Right ventricle myocardium superior (tissue), 1 donor: ENCODE measurements around the gene ACVRL1. TPM values are rescaled to one million over a fixed set of nuclear protein-coding genes. Genes with fewer than 3 reads are reported as not detected.

Source experiments
- ATAC-seq: fragments of 200-7000 bp; cut with Tn5 transposase; one replicate; pipeline ENCODE4 v1.9.1; 2020; ENCODE audit warnings: mild to moderate bottlenecking; ENCODE audit not compliant: poor library complexity
- DNase-seq: peaks from one replicate; pipeline ENCODE4 v3.0.0-alpha.2; 2020
- intact Hi-C: fragments of 100-400 bp; cut with DNase I; formaldehyde crosslinking; loops from one replicate; pipeline ENCODE4 v1.11.2; 2022
- total RNA-seq: library from RNA; stranded (reverse); fragmentation: NEBNext Ultra II Directional; extraction: Animal tissue kit (Norgen Biotek cat#: 25700); gene quantifications from one replicate; pipeline ENCODE4 v1.2.1, GENCODE V29; 2021
- donor health status: DM: no; HTN: yes; CAD: no; lungs with severe emphysema.

Gene ACVRL1
- total RNA-seq, 1 donor from 2014 or later = 35.1 TPM

DNA sequence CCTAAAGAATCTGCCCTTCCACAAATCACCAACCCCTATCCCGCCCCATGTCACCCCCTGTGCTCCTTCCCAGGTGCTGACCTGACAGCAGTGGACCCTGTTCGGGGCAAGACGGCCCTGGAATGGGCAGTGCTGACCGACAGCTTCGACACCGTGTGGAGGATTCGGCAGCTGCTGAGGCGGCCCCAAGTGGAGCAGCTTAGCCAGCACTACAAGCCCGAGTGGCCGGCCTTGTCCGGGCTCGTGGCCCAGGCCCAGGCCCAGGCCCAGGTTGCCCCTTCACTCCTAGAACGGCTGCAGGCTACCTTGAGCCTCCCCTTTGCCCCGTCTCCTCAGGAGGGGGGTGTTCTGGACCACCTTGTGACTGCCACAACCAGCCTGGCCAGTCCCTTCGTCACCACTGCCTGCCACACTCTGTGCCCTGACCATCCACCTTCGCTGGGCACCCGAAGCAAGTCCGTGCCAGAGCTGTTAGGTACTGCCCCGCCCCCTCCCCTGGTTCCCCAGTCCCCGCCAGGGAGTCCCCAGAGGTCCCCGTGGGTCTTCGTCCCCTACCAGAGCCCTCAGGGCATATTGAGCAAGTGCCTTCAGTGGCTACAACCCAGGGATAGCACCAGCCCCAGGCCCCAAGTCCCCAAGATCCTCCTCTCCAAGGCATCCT lies 16.7 kb upstream of the ACVRL1 start:
- DNase-seq (no peak), ATAC-seq (no peak)
- intact Hi-C loops = loop anchor here (5.0 kb wide), 1 partner anchor 92 kb away; no protein-coding TSS in a partner anchor

DNA sequence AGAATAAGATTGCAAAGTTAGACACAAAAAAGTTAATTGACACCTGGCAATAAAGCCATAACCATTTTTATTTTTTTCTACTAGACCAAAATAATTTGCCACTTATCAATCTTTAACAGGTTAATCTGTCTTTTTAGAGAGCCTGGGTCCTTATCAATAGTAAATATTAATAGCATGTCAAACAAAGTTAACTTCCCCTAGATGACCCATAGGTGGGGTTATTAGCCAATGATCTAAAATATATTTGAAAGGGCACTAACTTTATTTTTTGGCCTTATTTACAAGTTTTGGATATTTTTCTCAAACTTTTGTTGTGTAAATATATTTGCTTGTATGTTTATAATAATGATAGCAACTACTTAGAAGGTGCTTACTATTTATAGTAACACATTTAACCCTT lies 15.5 kb upstream of the ACVRL1 start:
- intact Hi-C loops = loop anchor here (5.0 kb wide), 1 partner anchor 90 kb away; no protein-coding TSS in a partner anchor
- ATAC-seq (no peak), DNase-seq (no peak)

DNA sequence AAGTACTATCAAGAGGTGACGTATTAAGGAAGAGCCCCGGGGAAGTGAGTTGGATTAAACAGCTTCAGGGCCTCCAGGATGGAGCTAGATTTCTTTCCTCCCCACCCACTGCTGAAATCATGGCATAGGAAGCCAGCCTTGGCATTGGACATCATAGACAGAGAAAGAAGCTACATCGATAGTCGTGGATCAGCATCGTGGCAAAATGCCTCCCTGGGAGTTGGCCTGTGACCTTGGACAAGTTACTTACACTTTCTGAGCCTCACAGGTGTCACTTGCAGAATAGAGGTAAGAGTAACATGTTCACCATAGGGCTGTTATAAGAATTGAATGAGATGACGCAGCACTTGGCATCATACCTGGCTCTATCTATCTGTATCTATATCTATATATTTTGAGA lies 13.5 kb upstream of the ACVRL1 start:
- no peak for ATAC-seq
- intact Hi-C loops = loop anchor here (5.0 kb wide), 1 partner anchor 89 kb away; no protein-coding TSS in a partner anchor
- DNase-seq = no peak

DNA sequence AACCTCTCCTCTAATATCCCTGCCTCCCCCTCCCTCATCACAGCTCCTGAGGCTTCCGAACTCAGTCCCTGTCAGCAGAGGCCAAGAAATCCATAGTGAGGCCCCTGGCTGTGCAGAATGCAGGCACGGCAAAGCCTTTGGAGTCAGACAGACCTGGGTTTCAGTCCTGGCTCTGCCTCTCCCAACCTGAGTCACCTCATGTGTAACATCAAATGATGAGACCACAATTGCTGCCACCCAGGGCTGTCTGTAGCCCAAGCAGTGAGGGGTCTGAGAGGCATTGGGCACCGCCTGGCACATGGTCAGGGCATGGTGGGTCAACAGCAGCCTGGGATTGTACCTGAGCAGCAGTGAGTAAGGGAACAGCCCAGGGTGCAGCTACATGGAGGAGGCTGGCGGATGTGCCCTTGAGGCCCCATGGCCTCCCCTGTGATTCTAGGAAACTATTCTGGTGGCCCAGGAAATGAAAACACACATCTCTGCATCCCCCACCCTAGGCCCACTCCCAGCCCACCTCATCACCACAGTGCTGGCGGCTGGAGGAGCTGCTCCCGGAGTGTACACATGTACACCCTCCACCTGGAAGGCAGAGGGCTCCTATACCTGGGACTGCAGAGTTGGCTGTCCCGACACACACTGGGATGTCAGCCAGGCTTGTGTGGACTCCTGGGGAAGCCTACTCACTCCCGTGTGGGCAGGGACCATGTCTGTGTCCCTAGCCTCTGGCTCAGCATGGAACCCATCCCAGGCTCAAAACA lies 11.7 kb upstream of the ACVRL1 start:
- intact Hi-C loops = no loop called here
- ATAC-seq = no peak

DNA sequence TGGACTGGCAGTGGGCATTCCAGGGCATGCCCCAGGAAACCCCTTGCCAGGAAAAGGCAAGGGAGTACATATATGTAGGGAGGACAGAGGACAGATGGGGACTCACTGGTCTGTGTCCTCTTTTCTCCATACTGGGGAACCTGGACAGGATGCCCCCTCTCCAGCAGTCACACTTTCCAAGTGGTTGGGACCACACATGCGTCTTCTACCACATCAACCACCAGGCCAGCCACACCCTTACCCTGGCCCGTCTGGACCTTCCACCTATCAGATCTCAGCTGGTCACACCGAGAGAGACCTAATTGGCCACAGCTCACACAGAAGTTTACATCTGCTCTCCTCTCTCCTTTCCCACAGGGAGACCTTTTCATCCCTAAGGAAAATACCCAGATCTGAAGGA lies 11.1 kb upstream of the ACVRL1 start:
- no peak for ATAC-seq

More for the DNA sequence above, 11.7 kb upstream of the ACVRL1 start:
- DNase-seq = no peak

DNA sequence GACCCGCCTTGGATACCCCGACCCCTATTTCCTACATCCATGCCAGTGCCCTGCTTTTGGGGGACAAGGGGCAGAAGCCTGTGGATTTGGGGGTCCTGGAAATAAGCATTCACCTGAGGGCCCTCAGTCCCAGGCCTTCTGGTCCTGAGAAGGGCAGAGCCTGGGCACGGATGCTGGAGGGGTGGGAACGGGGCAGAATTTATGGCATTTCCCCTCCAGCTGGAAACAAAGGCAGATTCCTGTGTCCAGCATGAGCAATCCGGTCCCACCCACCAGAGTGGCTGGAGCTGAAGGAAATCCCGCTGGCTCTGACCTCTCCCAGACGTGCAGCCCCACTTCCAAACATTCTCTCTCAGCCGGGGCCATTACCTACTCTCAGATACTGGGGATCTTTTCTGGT lies 10.1 kb upstream of the ACVRL1 start:
- ATAC-seq (peak; percentile 17), DNase-seq (peak; percentile 63)
- intact Hi-C loops = no loop called here

More for the DNA sequence above, 11.1 kb upstream of the ACVRL1 start:
- no peak for DNase-seq
- intact Hi-C loops = no loop called here

DNA sequence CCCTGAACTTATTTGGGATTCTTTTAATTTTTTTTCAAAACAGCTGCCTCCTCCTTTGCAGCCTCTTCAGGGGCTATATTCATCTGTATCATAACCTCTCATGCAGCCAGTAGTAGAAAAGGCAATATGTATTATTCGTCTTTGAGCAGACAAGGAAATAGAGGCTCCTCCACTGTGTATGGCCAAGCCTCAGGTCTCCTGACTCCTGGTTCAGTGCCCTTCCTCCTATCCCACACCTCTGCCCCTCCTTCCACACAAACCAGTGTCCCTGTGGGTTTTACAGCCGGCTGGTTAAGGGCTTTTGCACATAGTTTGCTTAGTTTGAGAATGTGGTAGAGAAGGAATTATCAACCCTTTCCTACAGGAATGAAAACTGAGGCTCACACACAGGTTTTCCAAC lies 8.8 kb upstream of the ACVRL1 start:
- intact Hi-C loops = no loop called here
- ATAC-seq = no peak
- no peak for DNase-seq

DNA sequence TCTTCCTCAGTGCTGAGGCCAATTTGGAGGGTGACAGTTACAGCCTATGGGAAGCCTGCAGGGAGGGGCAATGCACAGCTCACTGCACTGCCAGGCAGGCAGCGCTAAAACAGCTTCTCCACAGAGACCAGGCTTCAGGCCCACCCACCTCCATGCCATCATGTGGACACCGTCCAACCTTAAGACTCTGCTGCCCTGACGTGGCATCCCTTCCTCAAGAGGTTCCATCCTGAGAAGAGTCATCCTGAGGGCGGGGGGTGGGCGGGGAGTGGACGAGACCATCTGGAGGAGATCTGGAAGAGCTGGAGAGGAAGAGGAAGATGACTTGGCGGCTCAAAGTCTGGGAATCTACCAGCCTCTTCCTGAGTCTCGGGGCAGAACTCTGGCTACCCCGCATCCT lies 8.4 kb upstream of the ACVRL1 start:
- intact Hi-C loops = no loop called here
- no peak for ATAC-seq
- DNase-seq = no peak

DNA sequence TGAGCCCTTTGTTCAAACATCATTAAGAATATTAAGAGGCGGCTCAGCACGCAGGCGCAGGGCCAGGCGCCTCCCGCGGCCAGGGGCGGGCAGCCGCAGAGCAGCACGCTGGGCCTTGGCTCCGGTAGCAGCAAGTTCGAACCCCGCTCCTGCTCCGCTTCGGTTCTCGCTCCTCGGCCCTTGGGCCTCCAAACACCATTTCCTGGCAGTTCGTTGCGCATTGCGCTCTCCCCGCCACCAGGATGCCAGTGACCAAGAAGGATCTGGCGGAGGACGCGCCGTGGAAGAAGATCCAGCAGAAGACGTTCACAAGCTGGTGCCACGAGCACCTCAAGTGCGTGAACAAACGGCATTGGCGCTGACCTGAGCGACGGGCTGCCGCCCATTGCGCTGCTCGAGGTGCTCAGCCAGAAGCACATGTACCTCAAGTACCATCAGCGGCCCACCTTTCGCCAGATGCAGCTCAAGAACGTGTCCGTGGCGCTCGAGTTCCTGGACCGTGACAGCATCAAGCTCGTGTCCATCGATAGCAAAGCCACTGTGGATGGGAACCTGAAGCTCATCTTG lies 6.9 kb upstream of the ACVRL1 start:
- no peak for DNase-seq
- no peak for ATAC-seq
- intact Hi-C loops = no loop called here

DNA sequence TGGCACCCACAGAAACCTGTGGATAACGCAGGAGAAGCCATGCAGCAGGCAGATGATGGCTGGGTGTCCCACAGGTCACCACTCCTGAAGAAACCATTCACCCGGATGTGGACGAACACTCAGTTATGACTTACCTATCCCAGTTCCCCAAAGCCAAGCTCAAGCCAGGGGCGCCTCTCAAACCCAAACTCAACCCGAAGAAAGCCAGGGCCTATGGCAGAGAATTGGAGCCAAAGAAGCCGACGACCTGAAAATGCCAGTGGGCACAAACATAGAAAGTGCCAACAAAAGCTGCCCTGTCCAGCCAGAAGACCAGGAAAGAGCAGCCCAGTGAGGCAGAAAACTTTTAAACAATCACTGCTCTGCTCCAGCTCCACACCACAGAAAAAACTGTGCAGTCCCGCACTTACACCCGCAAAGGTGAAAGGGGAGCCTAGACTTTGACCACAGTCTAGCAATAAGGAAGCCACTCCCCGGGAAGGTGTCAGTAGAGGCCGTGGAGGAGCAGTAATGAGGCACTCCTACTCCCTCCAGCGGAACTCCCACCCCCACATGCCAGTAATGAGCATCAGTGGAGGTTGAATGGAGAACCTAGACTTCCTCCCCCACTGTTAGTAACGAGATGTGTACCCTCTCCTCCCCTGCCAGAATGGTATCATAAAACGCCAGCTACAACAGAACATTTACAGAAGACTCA lies 6.0 kb upstream of the ACVRL1 start:
- intact Hi-C loops = no loop called here

DNA sequence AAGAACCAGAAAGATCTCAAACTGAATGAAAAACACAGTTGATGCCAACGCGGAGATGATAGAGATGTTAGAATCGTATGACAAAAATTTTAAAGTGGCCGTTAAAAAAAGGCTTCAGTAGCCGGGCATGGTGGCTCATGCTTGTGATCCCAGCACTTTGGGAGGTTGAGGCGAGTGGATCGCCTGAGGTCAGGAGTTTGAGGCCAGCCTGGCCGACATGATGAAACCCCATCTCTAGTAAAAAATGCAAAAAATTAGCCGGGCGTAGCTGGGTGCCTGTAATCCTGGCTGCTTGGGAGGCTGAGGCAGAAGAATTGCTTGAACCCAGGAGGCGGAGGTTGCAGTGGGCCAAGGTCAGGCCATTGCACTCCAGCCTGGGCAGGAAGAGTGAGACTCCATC lies 5.4 kb upstream of the ACVRL1 start:
- no peak for DNase-seq
- ATAC-seq = no peak
- intact Hi-C loops = no loop called here

More for the DNA sequence above, 6.0 kb upstream of the ACVRL1 start:
- ATAC-seq (no peak), DNase-seq (no peak)

DNA sequence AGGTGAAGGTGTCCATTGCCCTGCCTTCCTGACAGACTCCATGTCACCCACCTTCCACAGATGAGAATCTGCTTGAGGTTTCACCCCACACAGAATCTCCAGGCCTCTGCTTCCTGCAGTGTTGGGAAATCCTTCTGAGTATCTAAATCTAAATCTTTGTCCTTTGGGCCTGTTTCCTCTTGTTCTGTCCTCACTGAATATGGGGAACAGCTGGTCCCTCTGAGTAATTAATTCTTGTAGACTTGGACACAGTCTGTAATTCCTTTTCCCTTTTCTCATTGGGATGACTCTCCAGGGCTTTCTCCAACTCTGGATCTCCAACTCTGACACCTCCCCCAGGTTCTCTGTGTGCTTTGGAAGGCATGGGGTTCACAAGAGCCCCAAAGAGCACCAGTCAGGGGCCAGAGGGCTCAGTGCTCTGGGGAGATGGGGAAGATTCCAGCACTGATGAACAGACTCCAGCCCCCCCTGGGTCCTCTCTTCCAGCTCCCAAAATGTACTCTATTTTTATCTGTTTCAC lies 2.3 kb upstream of the ACVRL1 start:
- DNase-seq = peak; percentile 57
- ATAC-seq = peak; percentile 75
- intact Hi-C loops = no loop called here

DNA sequence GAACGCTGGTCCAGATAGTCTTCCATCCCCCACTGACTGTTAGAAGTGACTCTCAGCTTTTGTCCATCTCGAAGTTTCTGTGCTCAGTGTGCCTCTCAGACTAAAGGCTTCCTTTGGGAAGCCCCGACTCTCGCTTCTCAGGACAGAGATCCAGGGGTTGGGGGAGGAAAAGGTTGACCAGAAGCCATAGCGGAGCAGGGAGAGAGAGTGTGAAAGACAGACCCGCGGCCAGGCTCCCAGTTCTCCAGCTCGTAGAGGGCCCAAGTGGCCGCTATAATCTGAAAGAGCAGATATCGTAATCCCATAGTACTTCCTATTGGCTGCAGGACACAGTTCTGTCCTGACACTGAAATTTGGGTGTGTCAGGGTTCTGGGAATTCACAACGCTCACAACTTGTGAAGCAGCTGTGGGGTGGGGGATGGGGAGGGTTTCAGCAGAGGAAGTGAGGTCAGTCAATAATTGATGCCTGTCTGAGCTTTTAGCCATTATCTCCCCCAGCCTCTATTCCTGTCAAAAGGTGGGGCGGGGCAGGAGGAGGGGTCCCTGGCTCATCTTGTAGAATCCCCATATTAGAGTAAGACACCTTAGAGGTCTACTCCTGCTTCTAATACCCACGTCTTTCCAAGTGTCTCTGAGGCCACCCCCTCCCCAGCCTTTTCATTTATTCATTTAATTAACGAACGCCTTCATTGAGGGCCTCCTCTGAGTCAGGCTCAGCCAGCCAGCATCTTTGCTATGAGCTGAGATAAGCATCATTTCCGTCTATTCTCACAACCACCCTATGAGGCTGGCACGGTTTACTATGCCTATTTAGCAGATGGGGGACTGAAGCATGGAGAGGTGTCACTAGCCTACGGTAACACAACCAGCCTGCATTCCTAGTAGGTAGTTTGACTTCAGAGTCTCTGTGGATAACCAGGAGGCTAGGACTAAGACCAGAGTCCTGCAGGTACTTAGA lies 1.6 kb upstream of the ACVRL1 start:
- ATAC-seq = peak; percentile 83
- intact Hi-C loops = no loop called here
- DNase-seq = peak; percentile 88

DNA sequence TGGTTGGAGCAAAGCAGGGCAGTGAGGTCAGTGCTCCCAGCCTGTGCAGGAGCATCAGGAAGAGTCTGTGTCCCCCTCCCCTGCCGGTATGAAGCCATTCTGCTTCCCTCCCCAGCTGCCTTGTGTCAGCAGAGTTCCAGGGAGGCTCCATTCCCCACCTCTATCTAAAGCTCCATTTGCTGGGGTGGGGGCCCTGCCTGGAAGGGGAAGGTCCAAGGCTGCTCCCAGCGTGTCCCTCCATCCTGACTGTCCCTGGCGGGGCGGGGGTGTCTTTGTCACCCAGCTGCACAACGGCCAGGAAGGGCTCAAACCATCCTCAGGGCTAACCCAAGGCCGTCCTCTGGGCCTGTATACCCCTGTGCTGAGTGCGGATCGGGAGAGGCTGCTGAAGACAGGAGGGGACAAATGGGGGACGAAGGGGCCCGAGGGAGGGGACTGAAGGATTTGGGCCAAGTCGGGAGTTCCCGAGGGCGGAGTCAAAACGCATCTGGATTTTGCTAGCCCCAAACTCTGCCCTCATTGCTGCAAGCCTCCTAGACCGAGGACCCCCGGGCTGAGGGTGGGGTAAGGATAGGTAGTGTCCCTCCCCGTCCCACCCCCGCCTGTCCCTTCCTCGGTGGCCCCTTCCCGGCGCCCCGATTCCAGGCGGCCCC lies 748 bp upstream of the ACVRL1 start:
- ATAC-seq = peak; percentile 16
- peak; percentile 54 for DNase-seq
- intact Hi-C loops = no loop called here

DNA sequence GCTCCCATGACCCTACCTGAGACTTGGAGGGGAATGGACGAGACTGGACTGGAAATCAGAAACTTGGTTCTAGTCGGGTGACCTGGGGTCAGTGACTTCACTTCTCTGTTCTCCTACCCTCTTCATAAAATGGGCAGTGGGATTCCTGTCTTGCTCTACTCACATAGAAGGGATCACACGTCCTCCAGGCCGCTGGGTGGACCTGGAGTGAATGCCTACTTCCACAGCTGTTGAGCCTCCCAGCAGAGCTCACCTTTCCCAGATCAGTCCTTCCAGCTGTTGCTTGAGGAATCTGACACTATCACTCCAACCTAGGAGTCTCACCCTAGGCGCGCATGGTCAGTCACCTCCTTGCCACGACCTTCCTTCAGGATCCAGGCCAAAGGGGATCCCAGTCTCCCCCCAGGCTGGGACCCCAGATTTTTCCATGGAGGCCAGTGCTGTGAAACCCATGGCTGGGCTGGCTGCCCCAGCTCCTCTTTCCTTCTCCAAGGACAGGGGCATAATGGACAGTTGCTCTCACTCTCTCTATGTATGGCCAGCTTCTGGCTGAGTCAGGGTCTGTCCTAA lies 637 bp downstream of the ACVRL1 start:
- DNase-seq = peak; percentile 37
- intact Hi-C loops = no loop called here
- ATAC-seq = no peak

DNA sequence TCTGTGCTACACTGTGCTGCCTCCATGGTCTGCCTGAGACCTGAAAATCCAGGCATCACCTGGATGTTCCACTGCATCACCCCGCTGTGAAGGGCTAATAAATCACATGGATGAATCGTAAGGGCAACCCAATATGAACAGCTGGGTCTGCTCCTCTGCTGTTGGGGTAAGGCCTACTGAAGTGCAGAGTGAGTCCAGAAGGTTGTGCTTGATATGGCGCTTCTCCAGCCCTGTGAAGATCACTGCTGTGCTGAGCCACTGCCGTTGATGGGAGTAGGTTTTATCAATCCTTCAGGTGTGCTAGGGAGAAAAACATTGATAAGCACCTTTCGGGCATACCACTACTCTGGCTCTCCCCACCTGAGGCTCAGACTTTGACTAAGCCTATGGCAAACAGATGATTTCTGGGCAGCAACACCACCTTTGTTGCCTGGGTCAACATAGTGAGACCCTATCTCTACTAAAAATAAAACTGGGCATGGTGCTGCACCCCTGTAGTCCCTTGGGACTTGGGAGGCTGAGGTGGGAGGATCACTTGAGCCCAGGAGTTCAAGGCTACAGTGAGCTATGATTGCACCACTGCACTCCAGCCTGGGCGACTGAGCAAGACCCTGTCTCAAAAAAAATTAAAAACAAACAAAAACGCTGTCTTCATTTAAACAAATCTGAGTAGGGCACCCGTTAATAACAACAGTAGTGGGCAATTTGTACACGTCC lies 1.7 kb downstream of the ACVRL1 start:
- intact Hi-C loops = no loop called here
- ATAC-seq = no peak
- peak; percentile 10 for DNase-seq

DNA sequence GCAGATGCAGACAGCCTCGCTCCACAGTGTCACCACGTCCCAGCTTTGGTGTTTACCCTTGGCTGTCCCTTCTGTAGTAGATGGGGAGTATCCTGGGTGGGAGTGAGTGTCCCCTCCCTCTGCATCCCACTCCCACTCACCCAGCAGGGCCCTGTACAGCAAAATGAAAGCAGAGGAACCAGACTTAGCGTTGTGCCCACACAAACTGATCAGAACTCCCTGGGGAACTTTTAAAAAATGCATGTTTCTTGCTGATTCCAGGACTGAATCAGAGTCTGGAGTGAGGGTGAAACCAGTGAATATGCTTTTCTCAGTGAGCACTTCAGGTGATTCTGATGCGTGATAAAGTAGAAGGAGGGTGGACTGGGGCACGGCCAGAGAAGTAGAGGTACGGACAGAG lies 2.9 kb downstream of the ACVRL1 start:
- intact Hi-C loops = no loop called here
- DNase-seq = no peak
- ATAC-seq = no peak
